Prostate gland (tissue), 2 donors: ENCODE results near the gene FNBP1.

Experiments used
- CTCF ChIP-seq, 4 experiments: fragments of 200-600 bp in 2 of 4; fragments of 450-650 bp in 2 of 4; sonication (generic) in 2 of 4; IDR thresholded peaks; 1 replicate in 3 of 4; 2 replicates in 1 of 4; pipeline ENCODE4 v1.5.1; 2016 to 2019; ENCODE audit warnings: antibody characterized with exemption in 4 of 4, mild to moderate bottlenecking in 2 of 4, moderate library complexity in 2 of 4
- POLR2A ChIP-seq: fragments of 450-650 bp; IDR thresholded peaks from one replicate; pipeline ENCODE4 v1.6.1; 2016; ENCODE audit warnings: antibody characterized with exemption, mild to moderate bottlenecking
- POLR2AphosphoS5 ChIP-seq: sonication (generic); formaldehyde crosslinking; IDR thresholded peaks from one replicate; pipeline ENCODE4 v1.6.1; 2017; ENCODE audit warnings: antibody characterized with exemption

DNA sequence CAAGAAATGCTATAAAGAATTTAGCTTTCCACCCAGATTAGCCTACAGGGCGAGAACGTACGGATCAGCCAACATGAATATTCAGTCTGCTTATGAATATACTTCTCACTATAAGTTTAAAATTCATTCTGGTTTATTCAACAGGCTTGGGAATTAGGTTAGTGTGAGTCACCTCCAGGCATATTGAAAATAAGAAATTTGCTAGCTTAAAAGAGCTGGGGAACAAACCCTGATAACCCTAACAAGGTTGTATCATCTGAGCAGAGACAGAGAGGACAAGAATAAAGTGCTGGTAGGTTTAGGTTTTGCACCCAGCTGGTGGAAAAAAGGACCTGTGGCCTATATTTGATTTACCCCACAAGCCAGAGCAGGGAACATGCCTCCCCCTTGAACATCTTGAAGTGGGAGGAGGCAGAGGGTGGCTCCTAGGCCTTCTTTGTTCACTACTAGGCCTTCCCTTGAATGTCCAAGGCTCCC, 12.3 kb downstream of the FNBP1 start:
- TF ChIP-seq POLR2AphosphoS5 (no peak), POLR2A (no peak), CTCF (IDR thresholded peaks at IDR 0.05) (no peak)
